ENCODE results near the gene LMF2.

Gene LMF2

DNA sequence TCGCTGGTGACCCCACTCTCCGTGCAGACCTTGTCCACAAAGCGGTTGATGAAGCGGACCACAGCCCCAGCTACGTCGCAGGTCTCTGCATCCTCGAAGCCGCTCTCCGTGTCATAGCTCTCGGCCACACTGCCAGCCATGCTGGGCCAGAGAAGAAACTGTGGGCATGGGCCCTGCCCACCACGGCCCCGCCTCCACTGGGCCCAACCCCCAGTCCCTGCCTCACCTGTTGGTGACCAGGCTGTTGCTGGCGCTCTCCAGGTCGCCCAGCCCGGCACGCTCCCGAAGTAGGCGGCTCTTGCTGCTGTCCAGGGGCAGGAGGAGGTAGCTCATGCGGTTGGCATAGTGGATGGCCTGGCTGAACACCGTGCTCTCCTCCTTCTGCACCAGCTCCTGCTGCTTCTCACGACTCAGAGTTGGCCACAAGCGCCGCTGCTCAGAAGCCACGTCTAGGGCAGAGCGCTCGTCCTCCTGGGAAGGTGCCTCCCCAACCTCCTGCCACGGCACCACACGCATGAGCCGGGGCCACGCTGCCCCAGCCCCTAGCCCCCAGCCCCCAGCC lies 45.4 kb downstream of the LMF2 start:
- DNase-seq: no peak

DNA sequence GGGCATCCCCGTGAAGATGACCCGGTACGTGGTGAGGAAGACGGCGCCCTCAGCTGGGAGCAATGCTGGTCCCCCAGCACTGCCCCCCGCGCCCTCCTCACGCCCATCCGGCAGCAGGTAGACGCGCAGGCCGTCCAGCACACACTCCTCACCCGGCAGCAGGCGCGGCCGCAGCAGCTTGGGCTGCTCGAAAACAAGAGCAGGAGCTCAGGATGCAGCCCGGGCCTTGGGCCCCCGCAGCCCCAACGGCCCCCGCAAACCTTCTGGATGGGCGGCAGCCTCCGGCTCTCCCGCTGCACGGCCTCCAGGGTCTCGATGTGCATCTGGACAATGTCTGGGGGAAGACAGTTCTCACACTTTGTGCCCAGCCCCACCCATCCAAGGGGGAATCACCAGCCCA lies 46.0 kb downstream of the LMF2 start:
- DNase-seq: no peak

DNA sequence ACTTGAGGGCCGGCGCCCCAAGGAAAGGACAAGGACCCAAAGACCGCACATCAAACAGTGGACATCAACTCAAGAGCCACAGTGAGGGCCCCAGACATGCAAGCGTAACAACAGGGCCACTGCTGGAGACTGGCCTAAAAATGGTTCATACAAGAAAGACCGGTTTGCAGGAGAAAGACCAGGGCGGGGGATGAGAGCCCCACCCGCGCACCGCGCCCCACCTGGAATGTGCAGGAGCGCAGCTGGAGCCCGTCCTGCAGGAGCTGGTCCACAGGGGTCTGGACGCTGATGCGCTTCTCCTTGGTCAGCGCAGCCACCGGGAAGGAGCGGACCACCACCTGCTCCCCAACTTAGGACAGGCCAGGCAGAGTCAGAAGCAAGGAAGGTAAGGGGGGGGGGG lies 46.6 kb downstream of the LMF2 start:
- DNase-seq: no peak

DNA sequence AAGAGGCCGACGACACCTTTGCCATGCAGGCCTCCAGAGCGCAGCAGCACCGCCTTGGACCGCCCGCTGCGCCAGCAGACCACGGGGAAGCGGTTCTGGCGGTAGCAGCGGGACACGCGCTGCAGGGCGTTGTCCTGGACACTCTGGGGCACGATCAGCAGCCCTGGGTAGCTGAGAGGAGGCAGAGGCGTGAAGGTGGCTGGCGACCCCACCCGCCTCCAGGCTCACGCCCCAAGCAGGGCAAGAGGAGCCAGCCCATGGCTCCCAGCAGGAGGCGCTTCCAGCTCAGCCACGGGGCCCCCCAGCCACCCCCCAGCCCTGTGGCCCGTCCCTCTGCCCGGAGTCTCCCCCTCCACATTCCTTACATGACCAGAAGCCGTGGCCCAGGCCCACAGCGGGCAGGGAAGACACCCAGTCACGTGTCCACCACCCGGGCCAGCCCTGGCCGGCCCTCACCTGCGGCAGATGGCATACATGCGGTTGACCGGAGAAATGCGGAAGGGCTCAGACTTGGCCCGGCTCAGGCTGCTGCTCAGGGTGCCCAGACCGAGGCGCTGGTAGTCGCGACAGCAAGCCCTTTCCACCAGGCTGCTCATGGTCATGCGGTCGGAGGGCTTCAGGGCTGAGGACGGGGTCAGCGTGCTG lies 47.9 kb downstream of the LMF2 start:
- no peak for DNase-seq

DNA sequence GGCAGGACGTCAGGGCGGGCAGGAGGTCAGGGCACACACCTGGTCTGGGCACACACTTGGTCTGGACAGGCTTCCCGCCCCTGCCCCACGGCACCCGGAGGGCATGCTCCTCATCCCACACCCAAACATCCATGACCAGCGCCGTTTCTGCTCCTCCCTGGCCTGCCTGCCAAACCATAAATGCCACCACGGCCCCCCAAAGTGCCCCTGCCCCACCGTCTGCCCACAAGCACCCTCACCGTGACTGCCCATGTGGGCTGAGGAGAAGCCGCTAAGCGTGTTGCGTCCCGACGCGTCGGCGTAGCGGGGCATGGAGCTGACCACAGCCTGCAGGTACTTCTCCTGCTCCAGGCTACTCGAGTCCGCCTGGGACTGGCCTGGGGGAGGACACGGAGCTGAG lies 48.5 kb downstream of the LMF2 start:
- no peak for DNase-seq

DNA sequence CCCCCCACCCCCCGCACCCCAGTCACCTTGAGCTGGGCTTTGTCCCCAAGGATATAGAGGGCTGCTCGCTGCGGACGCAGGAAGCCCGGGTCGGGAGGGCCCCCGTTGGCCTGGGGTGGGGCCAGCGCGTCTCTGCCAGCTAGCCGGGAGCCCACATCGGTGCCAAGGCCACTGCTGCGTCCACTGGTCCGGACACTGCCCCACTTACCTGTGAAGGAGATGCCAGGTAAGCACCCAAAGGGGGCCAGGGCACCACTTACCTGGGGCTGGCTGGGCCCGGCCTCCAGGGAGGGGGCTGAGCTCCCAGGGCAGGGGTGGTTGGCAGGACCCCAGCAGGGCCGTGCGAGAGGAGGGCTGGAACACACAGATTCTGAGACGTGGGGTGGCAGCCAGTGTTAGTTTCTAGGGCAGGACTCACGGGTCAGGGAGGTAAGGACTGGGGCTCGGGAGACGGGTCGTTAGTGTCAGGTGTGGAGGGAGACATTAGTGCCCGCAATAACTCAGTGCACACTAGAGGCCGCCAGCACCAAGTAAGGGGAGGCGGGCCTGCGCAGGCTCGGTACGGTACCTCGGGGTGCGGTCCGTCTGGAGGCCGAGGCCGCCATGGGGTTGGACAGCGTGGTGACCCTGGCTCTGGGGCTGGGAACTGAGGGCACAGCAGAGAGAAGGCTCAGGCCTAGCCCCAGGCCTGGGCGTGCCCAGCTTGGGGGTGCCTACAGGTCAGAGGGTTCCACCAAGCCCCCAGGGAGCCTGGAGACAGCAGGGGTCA lies 50.9 kb downstream of the LMF2 start:
- DNase-seq: no peak

DNA sequence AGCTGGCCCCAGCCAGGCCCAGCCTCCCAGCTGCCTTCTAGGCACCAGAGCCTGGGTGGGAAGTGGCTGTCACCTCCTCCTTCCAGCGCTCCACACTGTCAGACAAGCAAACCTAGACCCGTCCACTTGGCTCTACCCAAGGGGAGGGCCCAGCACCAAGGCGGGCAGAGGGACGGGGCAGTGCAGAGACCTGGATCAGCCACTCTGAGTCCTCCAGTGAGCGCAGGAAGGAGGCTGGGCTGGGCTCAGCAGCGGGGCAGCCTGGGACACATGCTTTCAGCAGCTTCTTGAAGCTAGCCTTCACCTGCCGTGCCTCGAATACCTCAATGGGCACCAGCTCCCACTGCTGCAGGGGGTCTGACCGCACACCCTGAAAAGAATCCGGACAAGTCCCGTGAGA lies 51.5 kb downstream of the LMF2 start:
- no peak for DNase-seq

DNA sequence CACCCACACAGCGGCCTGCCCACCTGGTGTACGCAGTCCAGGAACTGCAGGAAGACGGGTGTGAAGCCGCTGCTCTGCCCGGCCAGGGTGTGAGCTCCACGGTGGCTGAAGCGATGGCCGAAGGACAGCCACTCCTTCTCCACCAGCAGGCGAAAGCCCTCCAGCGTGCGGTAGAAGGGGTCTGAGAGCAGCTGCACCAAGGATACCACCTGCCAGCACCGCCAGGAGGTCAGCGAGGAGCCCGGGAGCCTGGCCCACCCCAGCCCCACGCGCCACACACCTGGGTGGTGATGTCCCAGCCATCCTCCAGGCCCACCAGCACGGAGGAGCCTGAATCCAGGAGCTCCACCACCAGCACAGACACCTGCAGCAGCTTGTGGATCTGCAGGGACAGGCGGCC lies 52.3 kb downstream of the LMF2 start:
- DNase-seq: no peak

DNA sequence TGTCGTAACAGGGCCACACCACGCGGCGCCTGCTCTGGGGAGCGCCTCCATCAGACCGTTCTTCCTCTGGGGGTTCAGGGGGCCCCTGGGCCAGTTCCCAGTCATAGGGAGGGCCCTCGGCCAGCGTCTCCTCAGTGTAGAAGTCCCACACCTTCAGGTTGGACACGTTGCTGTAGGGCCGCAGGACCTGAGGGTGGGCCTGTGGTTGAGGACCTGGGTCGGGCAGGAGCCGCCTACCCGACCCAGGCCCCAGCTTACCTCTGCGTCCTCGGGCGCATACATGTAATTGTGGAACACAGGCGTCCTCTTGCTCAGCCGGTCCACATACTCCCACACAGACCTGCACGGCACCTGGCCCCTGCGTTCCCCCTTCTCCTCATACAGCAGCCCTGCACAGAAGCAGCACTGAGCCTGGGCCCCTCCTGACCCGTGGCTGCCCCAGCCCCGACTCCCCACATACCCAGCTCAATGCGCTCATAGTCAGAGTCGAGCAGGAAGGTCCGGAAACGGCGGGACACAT lies 52.9 kb downstream of the LMF2 start:
- DNase-seq: no peak
